ENCODE results near the gene SNRNP70.
"Not testable (repeated sequence)": the region's sequence is repeated elsewhere in the genome, so short reads cannot be mapped to it uniquely, and the experiment has no call there.

The SNRNP70 gene

GRCh38 chr19:49071860-49072547 is 13.2 kb upstream of the SNRNP70 start:
- H3K4me3 ChIP-seq (ENCODE audit: low read length): no peak overlapping the region
- no peak for DNase-seq (ENCODE audit: low read depth)

GRCh38 chr19:49073514-49074378 is 11.5 kb upstream of the SNRNP70 start:
- peak; percentile 45 for TF ChIP-seq CTCF (conservative IDR thresholded peaks at IDR 0.05; ENCODE audit: low read depth, low read length)
- no peak overlapping the region for H3K4me3 ChIP-seq (ENCODE audit: low read length)
- no peak for DNase-seq (ENCODE audit: low read depth)

More at GRCh38 chr19:49071860-49072547, 13.2 kb upstream of the SNRNP70 start:
- no peak for TF ChIP-seq CTCF (conservative IDR thresholded peaks at IDR 0.05; ENCODE audit: low read depth, low read length)

- DNase-seq (ENCODE audit: low read depth); H3K4me3 ChIP-seq (ENCODE audit: low read length): not testable (repeated sequence)
- TF ChIP-seq CTCF (conservative IDR thresholded peaks at IDR 0.05; ENCODE audit: low read depth, low read length): peak; percentile 66
These were observed 10.4 kb upstream of the SNRNP70 start for GRCh38 chr19:49074869-49075268.

GRCh38 chr19:49080392-49080791 is 4.9 kb upstream of the SNRNP70 start:
- no peak overlapping the region for H3K4me3 ChIP-seq (ENCODE audit: low read length)
- no peak for TF ChIP-seq CTCF (conservative IDR thresholded peaks at IDR 0.05; ENCODE audit: low read depth, low read length)
- no peak for DNase-seq (ENCODE audit: low read depth)

GRCh38 chr19:49081273-49081672 is 4.0 kb upstream of the SNRNP70 start:
- DNase-seq (ENCODE audit: low read depth): no peak
- no peak for TF ChIP-seq CTCF (conservative IDR thresholded peaks at IDR 0.05; ENCODE audit: low read depth, low read length)
- H3K4me3 ChIP-seq (ENCODE audit: low read length): no peak overlapping the region

GRCh38 chr19:49084206-49085019 is 838 bp upstream of the SNRNP70 start:
- DNase-seq (ENCODE audit: low read depth): no peak
- H3K4me3 ChIP-seq (ENCODE audit: low read length): peak overlapping the region; percentile 46
- TF ChIP-seq CTCF (conservative IDR thresholded peaks at IDR 0.05; ENCODE audit: low read depth, low read length): no peak

Measured in retinal pigment epithelial cell (primary cell).